G401 (cell line): Measurements from ENCODE around the gene SETD6. TPM values are rescaled to one million over a fixed set of nuclear protein-coding genes. Genes with fewer than 3 reads are reported as not detected.

Source experiments
- DNase-seq: peaks from one replicate; pipeline ENCODE4 v3.0.0-alpha.2; 2015; ENCODE audit warnings: low spot score
- in situ Hi-C: cut with HindIII; loops from 2 replicates; pipeline ENCODE4 v1.10.0; 2016; ENCODE audit warnings: low sequenced_read_pairs, mixed read lengths
- total RNA-seq: library from RNA; depleted of rRNA; stranded (reverse); fragments of >200 nt; shearing (Covaris generic); gene quantifications from 2 replicates; pipeline ENCODE4 v1.2.3, GENCODE V29; 2014

Gene SETD6
- total RNA-seq, 1 experiment from 2014 or later, result 18.6 TPM

- in situ Hi-C loops, result no loop called here
These were observed 23.3 kb upstream of the SETD6 start for GRCh38 chr16:58492066-58492465.

GRCh38 chr16:58492735-58493134, 22.6 kb upstream of the SETD6 start:
- DNase-seq, result peak; percentile 81
- in situ Hi-C loops, result no loop called here

More at GRCh38 chr16:58492066-58492465, 23.3 kb upstream of the SETD6 start:
- no peak for DNase-seq

GRCh38 chr16:58493756-58494431, 21.4 kb upstream of the SETD6 start:
- DNase-seq, result no peak
- in situ Hi-C loops, result no loop called here

- in situ Hi-C loops, result no loop called here
- peak; percentile 100 for DNase-seq
These were observed 20.3 kb upstream of the SETD6 start for GRCh38 chr16:58494981-58495520.

GRCh38 chr16:58495521-58496331, 19.6 kb upstream of the SETD6 start:
- in situ Hi-C loops, result no loop called here
- DNase-seq, result no peak

GRCh38 chr16:58497468-58497867, 17.8 kb upstream of the SETD6 start:
- in situ Hi-C loops, result no loop called here

GRCh38 chr16:58497935-58498334, 17.4 kb upstream of the SETD6 start:
- DNase-seq, result no peak
- in situ Hi-C loops, result no loop called here

More at GRCh38 chr16:58497468-58497867, 17.8 kb upstream of the SETD6 start:
- no peak for DNase-seq

GRCh38 chr16:58498341-58499091, 16.8 kb upstream of the SETD6 start:
- DNase-seq, result no peak
- in situ Hi-C loops, result no loop called here

- in situ Hi-C loops, result no loop called here
- DNase-seq, result no peak
These were observed 16.2 kb upstream of the SETD6 start for GRCh38 chr16:58499092-58499511.

GRCh38 chr16:58499615-58500351, 15.5 kb upstream of the SETD6 start, which contains the start of gene NDRG4:
TSS of gene NDRG4 (plus strand) at chr16:58500143. CDS start at chr16:58500249, 106 bp downstream.
- peak; percentile 99 for DNase-seq
- in situ Hi-C loops, result no loop called here

GRCh38 chr16:58500430-58501241, 14.7 kb upstream of the SETD6 start:
- no peak for DNase-seq
- in situ Hi-C loops, result no loop called here

GRCh38 chr16:58501242-58502131, 13.8 kb upstream of the SETD6 start:
- DNase-seq, result peak; percentile 71
- in situ Hi-C loops, result no loop called here

- no peak for DNase-seq
- in situ Hi-C loops, result no loop called here
These were observed 12.9 kb upstream of the SETD6 start for GRCh38 chr16:58502217-58502921.

- DNase-seq, result no peak
- in situ Hi-C loops, result no loop called here
These were observed 12.0 kb upstream of the SETD6 start for GRCh38 chr16:58503166-58503862.

GRCh38 chr16:58503863-58504688, 11.2 kb upstream of the SETD6 start:
- in situ Hi-C loops, result no loop called here
- no peak for DNase-seq
